ENCODE measurements around the gene OPN4.

The OPN4 gene

GRCh38 chr10:86647773-86648703 lies 6.3 kb upstream of the OPN4 start:
- DNase-seq, result no peak

DNA sequence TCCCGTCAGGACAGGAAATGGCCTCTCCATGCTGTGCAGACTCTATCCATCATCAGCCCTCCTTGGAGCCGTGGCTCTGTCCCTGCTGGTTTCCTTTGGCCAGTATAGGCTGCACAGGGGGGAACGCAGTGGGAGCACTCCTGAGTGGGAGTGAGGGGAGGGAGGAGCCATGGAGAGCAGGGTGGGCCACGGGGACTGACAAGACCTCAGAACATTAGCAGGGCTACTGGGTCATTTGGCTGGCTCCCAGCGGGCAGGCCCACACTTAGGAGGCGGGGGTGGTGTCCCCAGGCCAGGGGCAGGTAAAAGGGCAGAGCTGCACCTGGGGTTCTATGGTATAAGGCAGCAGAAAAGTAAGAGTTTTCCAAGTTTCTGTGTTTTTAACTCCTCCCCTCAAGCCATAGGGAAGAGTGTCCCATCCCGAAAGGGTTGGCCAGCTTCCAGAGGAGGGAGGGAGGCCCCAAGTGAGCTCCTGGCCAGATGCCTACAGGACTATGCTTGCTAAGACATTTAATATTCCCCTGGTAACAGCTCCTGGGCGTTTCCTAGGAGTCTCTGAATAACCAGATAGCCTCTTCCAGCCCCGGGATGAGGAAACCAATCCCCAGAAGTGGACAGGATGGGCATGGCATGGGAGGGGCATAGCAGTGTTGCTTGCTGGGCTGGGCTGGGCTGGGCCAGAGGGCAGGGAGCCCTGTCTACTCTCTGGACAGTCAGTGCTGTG lies 5.5 kb upstream of the OPN4 start:
- DNase-seq, result no peak

- DNase-seq, result no peak
Observed at GRCh38 chr10:86649471-86650150, 4.7 kb upstream of the OPN4 start.

- no peak for DNase-seq
Observed at GRCh38 chr10:86650151-86650550, 4.2 kb upstream of the OPN4 start.

- DNase-seq, result no peak
Observed at GRCh38 chr10:86651021-86651471, 3.3 kb upstream of the OPN4 start.

GRCh38 chr10:86651631-86652331 lies 2.6 kb upstream of the OPN4 start:
- no peak for DNase-seq

- DNase-seq, result peak; percentile 4
Observed at GRCh38 chr10:86652361-86653202, 1.8 kb upstream of the OPN4 start.

- no peak for DNase-seq
Observed at GRCh38 chr10:86653379-86653778, 968 bp upstream of the OPN4 start.

- DNase-seq, result no peak
Observed at GRCh38 chr10:86653987-86654386, 360 bp upstream of the OPN4 start.

DNA sequence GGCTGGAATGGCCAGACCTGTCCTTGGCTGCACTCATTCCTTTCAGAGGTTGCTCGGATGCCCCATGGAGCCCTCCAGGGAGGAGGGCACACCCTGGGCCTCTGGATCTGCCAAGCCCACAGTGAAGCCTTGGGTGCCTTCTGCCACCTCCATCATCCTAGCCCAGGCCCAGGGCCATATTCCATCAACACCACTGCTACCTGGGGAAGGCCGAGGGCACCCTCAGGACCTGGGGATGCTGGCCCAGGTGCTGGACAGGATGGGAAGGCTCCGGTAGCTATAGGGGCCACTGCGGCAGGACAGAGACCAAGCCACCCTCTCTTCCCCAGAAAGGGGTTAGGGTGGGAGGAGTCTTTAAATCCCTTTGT lies 810 bp downstream of the OPN4 start:
- no peak for DNase-seq

DNA sequence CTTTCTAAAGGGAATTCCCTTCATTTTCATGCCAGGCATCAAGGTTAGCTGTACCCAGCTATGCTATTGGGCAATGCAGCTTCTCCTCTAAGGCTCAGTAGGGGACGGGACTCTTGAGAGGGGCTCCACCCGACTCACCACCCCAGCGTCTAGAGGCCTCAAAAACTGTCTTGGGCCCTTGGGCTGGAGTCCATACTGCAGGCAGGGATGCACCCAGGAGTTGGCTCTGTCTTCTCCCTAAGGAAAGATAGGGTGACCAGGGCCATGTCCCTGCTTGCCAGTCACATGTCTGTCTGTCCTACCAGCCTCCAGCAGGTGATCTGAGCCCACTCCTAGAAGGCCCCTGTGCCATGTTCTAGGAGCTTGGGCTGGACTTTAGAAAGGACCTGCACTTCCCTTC lies 1.2 kb downstream of the OPN4 start:
- DNase-seq, result no peak

DNA sequence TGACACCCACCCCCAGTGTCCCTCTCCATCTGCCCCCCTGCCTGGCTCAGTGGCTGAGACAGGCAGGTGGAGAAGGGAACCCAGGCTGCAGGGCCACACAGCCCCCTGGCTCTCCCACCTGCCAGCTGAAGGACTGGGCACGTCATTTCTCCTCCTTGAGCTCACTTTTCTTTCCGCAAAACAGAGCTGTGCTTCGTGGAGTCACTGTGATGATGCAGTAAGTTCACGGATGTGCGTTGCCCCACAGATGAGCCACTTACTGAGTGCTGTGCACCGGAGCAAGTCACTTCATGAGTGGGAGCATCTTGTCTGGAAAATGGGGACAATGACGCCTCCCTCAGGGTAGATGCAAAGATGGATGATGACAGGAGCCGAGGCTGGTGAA lies 2.7 kb downstream of the OPN4 start:
- DNase-seq, result no peak

DNA sequence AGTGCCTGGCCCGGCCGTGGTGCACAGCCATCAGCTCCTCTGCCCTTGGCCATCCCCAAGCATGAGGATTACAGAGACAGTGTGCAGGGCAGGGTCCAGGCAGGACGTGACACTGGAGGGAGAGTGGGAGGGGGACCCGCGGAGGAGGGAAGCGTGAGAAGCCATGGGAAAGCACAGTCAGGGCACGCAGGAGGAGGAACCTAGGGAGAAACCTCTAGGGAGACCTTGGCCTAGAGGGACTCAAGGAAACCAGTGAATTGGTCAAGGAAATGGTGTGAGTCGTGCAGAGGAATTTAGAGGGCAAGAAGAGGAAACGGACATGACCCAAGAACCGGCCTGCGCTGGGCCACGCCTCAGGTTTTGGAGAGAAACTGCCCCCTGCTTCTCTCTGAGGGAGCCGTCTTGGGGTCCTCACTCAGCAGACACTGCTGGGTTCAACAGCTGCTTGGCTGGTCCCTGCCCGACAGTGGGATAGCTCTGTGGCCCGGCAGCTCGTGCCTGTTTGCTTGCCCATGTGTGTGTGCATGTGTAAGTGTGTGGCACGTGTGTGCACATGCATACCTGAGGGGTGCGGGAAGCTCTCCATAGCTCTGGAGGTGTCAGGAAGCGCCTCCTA lies 3.2 kb downstream of the OPN4 start:
- no peak for DNase-seq

- DNase-seq, result no peak
Observed at GRCh38 chr10:86658261-86658741, 4.0 kb downstream of the OPN4 start.

DNA sequence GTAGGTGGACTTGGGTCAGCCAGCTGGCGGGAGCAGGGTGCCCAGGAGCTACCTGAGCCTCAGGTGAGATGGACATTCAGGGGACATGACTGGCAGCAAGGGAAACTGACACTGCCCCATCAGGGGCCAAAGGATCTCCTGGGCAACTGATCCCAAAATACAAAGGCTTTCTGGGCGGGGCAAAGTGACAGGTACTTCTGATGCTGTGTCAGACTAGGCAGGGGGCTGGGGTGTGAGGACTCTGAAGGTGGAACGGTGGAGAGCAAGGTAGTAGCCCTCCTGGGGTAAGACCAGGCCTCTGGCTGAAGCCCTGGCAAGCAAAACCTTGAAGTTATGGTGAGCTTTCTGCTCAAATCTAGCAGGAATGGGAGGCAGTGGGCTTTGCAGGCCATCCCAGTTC lies 4.4 kb downstream of the OPN4 start:
- no peak for DNase-seq

GRCh38 chr10:86659161-86659691 lies 4.9 kb downstream of the OPN4 start:
- DNase-seq, result no peak

DNA sequence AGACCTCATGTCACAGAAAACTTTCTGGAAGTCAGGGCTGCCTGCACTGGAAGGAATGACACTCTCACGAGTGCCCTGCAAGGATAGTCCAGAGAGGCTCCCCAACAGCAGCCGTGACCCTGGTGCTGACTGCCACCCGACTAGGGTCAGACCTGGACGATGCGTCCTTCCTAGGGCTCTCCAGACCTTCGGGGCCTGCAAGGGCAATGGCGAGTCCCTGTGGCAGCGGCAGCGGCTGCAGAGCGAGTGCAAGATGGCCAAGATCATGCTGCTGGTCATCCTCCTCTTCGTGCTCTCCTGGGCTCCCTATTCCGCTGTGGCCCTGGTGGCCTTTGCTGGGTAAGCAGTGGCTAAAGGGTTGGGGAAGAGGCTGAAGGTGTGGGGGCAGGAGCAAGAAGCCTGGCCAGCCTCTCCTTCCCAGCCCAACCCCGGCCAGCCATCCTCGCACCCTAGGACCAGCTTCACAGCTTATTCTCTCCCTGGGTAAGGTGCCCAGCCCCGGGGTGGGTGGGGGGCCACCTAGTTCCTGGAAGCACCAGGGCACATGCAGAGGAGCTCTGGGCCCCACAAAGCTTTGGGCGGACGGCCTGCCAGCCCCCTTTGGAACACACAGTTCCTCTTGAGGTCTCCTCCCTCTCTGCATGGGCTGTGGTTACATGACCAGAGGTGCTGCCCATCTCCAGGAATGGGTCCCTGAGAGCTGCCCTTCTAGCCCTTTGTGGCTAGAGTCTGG lies 5.5 kb downstream of the OPN4 start:
- no peak for DNase-seq

DNA sequence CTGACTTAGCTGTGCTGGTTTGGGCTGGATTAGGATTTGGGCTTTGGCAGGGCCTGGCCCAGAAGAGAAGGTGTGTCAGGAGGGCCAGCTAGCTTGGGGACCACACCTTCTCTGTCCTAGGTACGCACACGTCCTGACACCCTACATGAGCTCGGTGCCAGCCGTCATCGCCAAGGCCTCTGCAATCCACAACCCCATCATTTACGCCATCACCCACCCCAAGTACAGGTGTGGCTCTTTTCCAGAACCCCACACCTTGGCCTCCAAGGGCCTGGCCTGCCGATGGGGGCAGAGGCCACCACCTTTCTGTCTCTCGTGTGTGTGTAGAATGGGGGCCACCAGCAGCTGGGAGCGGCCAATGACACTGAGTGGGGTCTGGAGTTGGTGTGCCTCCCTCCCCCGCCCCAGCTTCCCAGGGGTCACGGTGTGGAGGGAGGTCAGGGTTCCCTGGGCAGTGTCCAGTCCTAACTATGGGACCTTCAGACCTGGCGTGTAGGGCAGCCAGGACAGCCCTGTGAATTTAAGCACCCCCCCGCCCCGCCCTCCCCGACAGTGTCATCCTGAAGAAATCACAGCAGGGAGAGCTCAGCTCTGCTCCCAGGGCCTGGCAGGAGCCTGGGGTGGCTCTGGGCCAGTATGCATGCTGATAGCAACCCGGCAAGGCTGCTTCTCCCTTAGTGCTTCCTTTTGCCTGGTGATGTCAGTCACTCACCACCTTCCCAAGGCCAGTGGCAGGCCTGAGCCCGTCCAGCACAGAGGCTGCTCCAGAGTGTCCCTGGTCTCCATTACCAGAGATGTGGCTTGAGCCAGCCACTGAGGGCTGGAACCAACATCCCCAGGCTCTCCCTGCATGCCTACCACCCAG lies 7.0 kb downstream of the OPN4 start:
- no peak for DNase-seq

All from NCI-H187 treated with DMSO at 0.1 percent for 48 hours (cell line).